WTC11 (cell line): ENCODE results near the gene STIM2. TPM values are rescaled to one million over a fixed set of nuclear protein-coding genes. Genes with fewer than 3 reads are reported as not detected.
A peak's percentile ranks its signal among the peaks of the same experiment; 100 is the strongest.

ENCODE experiments used
- ATAC-seq: fragments of 200-7000 bp; cut with Tn5 transposase; 2 replicates; pipeline ENCODE4 v1.10.0; 2021; ENCODE audit warnings: mild to moderate bottlenecking, moderate library complexity
- CTCF ChIA-PET: fragments of 300-600 bp; sonication (Branson Sonifier 250); formaldehyde crosslinking; loops from one replicate; lab custom pipeline; 2021; ENCODE audit warnings: antibody characterized with exemption; lab: Charles Lee
- POLR2A ChIA-PET: fragments of 350-600 bp; sonication (Branson Sonifier 250); formaldehyde crosslinking; loops from one replicate; lab custom pipeline; 2021; ENCODE audit warnings: antibody characterized with exemption; lab: Charles Lee
- DNase-seq: peaks from one replicate; pipeline ENCODE4 v3.0.0; 2021; ENCODE audit warnings: low spot score
- H3K27ac Mint-ChIP-seq: 2 replicates; pipeline ENCODE4 v1.8.0; 2021; ENCODE audit warnings: mixed read lengths
- H3K27me3 Mint-ChIP-seq: 2 replicates; pipeline ENCODE4 v1.8.0; 2021; ENCODE audit warnings: low read depth, mild to moderate bottlenecking, moderate library complexity, mixed read lengths
- H3K36me3 Mint-ChIP-seq: 2 replicates; pipeline ENCODE4 v1.8.0; 2021; ENCODE audit warnings: mixed read lengths
- H3K4me1 Mint-ChIP-seq: 2 replicates; pipeline ENCODE4 v1.8.0; 2022; ENCODE audit warnings: mixed read lengths
- H3K4me3 Mint-ChIP-seq: 2 replicates; pipeline ENCODE4 v1.8.0; 2021; ENCODE audit warnings: mild to moderate bottlenecking, moderate library complexity, mixed read lengths
- H3K9me3 Mint-ChIP-seq: 2 replicates; pipeline ENCODE4 v1.8.0; 2021; ENCODE audit warnings: mixed read lengths
- CREM ChIP-seq: sonication (generic); formaldehyde crosslinking; IDR thresholded peaks from 2 replicates; pipeline ENCODE4 v1.8.1; 2022; ENCODE audit warnings: mild to moderate bottlenecking, missing genetic modification reagents, moderate library complexity
- FOXK1 ChIP-seq: sonication (generic); formaldehyde crosslinking; IDR thresholded peaks from 2 replicates; pipeline ENCODE4 v1.8.0; 2022; ENCODE audit warnings: mild to moderate bottlenecking, moderate library complexity, missing genetic modification reagents
- GABPB1 ChIP-seq: sonication (generic); formaldehyde crosslinking; IDR thresholded peaks from 2 replicates; pipeline ENCODE4 v1.8.1; 2023; ENCODE audit warnings: mild to moderate bottlenecking, missing genetic modification reagents
- NFATC4 ChIP-seq: fragments of 250-450 bp; sonication (Bioruptor Pico); IDR thresholded peaks from 2 replicates; pipeline ENCODE4 v1.9.0; 2021; ENCODE audit warnings: mild to moderate bottlenecking
- NR1H2 ChIP-seq: sonication (generic); formaldehyde crosslinking; IDR thresholded peaks from 2 replicates; pipeline ENCODE4 v1.9.0; 2021; ENCODE audit warnings: mild to moderate bottlenecking, moderate library complexity, missing genetic modification reagents
- NR2C2 ChIP-seq: sonication (generic); formaldehyde crosslinking; IDR thresholded peaks from 2 replicates; pipeline ENCODE4 v1.8.0; 2022; ENCODE audit warnings: mild to moderate bottlenecking, missing genetic modification reagents
- ZNF121 ChIP-seq: sonication (generic); formaldehyde crosslinking; IDR thresholded peaks from 2 replicates; pipeline ENCODE4 v1.8.0; 2023; ENCODE audit warnings: missing genetic modification reagents
- ZNF263 ChIP-seq: sonication (generic); formaldehyde crosslinking; IDR thresholded peaks from 2 replicates; pipeline ENCODE4 v1.8.1; 2022; ENCODE audit warnings: low read depth, mild to moderate bottlenecking, moderate library complexity, missing genetic modification reagents
- ZNF396 ChIP-seq: fragments of 250-450 bp; sonication (Bioruptor Pico); IDR thresholded peaks from 2 replicates; pipeline ENCODE4 v1.8.0; 2021; ENCODE audit warnings: mild to moderate bottlenecking, moderate library complexity, borderline replicate concordance
- ZNF416 ChIP-seq: fragments of 250-450 bp; sonication (Bioruptor Pico); IDR thresholded peaks from 2 replicates; pipeline ENCODE4 v1.9.0; 2021; ENCODE audit warnings: mild to moderate bottlenecking, inconsistent platforms
- total RNA-seq: library from RNA; stranded (reverse); gene quantifications from 3 replicates; pipeline ENCODE4 v1.2.3, GENCODE V29; 2021
- TF ChIP-seq, protein P1 (sequence below): sonication (generic); formaldehyde crosslinking; conservative IDR thresholded peaks from 2 replicates; pipeline ENCODE4 v1.8.1; 2022; ENCODE audit warnings: mild to moderate bottlenecking, missing genetic modification reagents
- TF ChIP-seq, protein P2 (sequence below): sonication (generic); formaldehyde crosslinking; IDR thresholded peaks from 2 replicates; pipeline ENCODE4 v1.8.0; 2023; ENCODE audit warnings: mild to moderate bottlenecking, missing genetic modification reagents
- TF ChIP-seq, protein P3 (sequence below): sonication (generic); formaldehyde crosslinking; IDR thresholded peaks from 2 replicates; pipeline ENCODE4 v1.8.1; 2023; ENCODE audit warnings: mild to moderate bottlenecking, missing genetic modification reagents
- TF ChIP-seq, protein P4 (sequence below): sonication (generic); formaldehyde crosslinking; IDR thresholded peaks from 2 replicates; pipeline ENCODE4 v1.8.0; 2022; ENCODE audit warnings: missing genetic modification reagents
- TF ChIP-seq, protein P5 (sequence below): sonication (generic); formaldehyde crosslinking; IDR thresholded peaks from 2 replicates; pipeline ENCODE4 v1.8.1; 2022; ENCODE audit warnings: low read depth, missing genetic modification reagents, borderline replicate concordance
- TF ChIP-seq, protein P6 (sequence below): sonication (generic); formaldehyde crosslinking; IDR thresholded peaks from 2 replicates; pipeline ENCODE4 v1.8.1; 2022; ENCODE audit warnings: missing genetic modification reagents, borderline replicate concordance
- TF ChIP-seq, protein P7 (sequence below): sonication (generic); formaldehyde crosslinking; IDR thresholded peaks from 2 replicates; pipeline ENCODE4 v1.8.0; 2022; ENCODE audit warnings: mild to moderate bottlenecking, missing genetic modification reagents

The STIM2 gene
- total RNA-seq, 1 experiment from 2014 or later: 22.4 TPM

DNA sequence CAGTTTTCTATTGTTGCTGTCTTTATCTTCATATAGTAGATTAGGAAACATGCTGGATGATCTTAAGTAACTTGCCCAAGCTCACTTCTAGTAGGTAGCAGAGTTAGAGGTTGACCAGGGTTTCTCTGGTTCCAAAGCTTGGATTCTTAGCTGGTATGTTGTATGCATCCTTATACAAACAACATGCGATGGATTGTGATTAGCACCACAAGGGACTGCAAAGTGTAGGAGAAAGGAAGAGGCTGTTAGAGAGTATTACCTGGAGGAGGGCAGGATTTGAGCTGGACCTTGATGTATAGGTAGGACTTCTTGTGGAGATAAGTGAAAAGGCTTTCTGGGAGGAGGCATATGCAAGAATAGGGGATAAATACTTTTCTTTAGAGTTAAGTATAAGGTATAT lies 5.6 kb downstream of the STIM2 start:
- POLR2A ChIA-PET: interaction anchor here (0.5 to 0.6 kb wide), 2 partner anchors 69 to 190 kb away, joined by 3 read pairs; no protein-coding TSS in a partner anchor
- H3K27ac Mint-ChIP-seq: no peak overlapping the region
- TF ChIP-seq, protein P1, sequence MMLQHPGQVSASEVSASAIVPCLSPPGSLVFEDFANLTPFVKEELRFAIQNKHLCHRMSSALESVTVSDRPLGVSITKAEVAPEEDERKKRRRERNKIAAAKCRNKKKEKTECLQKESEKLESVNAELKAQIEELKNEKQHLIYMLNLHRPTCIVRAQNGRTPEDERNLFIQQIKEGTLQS (CRISPR knock-in tag): no peak
- TF ChIP-seq, all 79 proteins: peak for 0
- ATAC-seq (peak; percentile 70), DNase-seq (no peak)
- Mint-ChIP-seq H3K36me3 (no peaks in the 10 kb centered on the region), H3K9me3 (no peaks in the 10 kb centered on the region), H3K27me3 (peaks cover 7% of the 10 kb centered on the region; the same call in 1 of the 2 replicates), H3K4me3 (no peak overlapping the region), H3K4me1 (peaks cover 61% of the 10 kb centered on the region)
- CTCF ChIA-PET: interaction anchor here (0.7 kb wide), 1 partner anchor 144 kb away, joined by 3 read pairs; no protein-coding TSS in a partner anchor

DNA sequence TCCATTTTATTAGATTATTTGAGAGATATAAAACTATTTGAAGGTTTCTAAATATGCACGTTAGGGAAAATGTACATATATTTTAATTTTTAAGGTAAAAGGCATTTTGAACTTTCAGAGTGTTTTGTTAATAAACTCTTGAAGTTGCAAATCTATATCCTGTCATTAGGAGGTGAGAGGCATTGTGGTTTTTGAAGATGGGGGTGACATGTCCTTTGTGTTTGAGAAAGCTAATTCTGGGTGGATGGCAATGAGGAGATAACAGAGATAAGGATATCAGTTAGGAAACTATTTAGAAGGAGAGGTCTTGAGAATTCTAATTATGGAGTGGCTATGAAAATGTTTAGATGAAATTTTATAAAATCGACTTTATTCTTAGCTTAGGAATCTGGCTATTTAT lies 6.1 kb downstream of the STIM2 start:
- DNase-seq (no peak), ATAC-seq (no peak)
- Mint-ChIP-seq H3K4me3 (no peak overlapping the region), H3K36me3 (no peaks in the 10 kb centered on the region), H3K4me1 (peaks cover 59% of the 10 kb centered on the region), H3K9me3 (no peaks in the 10 kb centered on the region), H3K27ac (no peak overlapping the region), H3K27me3 (peaks cover 7% of the 10 kb centered on the region; the same call in 1 of the 2 replicates)
- TF ChIP-seq GABPB1 (no peak), NR2C2 (CRISPR knock-in tag) (no peak)
- CTCF ChIA-PET: interaction anchor here (0.7 kb wide), 1 partner anchor 144 kb away, joined by 3 read pairs; no protein-coding TSS in a partner anchor
- POLR2A ChIA-PET: interaction anchor here (0.6 kb wide), 1 partner anchor 68 kb away, joined by 3 read pairs; no protein-coding TSS in a partner anchor

DNA sequence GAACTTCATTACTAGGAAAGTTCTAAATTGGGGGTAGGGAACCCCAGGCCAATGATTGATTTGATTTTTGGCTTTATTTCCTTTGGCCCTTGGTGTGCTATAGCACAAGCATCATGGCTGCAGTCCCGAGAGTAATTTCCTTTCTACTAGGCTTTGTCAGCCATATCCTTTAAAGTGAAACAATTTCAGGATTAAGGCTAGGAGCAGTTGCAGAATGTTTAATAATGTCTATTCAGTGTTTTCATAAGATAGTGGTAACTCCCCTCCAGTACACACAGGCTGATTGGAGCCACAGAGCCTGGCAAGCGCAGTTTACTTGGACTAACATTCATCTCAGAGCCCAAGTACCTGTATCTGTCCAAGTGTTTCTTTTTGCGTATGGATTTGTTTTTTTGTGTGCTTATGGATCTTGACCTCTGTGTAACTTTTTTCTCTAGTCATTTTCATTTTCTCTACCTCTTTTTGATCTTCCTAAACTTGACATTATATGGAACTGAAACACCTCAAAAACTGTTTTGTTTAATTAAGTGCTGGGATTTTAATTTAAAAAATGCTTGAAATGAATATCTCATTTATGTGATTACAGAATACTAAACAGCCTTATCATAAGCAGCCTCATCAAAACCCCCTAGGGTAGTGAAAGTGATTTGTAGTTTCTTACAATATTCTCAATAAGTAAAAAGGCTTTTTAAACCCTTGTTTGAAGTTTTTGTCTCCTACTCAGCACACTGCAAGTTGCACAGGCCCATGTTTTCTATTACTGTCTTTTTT lies 7.5 kb downstream of the STIM2 start:
- Mint-ChIP-seq H3K9me3 (no peaks in the 10 kb centered on the region; the same call in 1 of the 2 replicates), H3K4me1 (peaks cover 49% of the 10 kb centered on the region), H3K27ac (no peak overlapping the region; the same call in 1 of the 2 replicates), H3K36me3 (no peaks in the 10 kb centered on the region), H3K4me3 (no peak overlapping the region), H3K27me3 (no peaks in the 10 kb centered on the region; the same call in 1 of the 2 replicates)
- ChIA-PET POLR2A (no interaction called here), CTCF (no interaction called here)
- no peak for DNase-seq
- no peak for ATAC-seq
- no peak for TF ChIP-seq ZNF396
- TF ChIP-seq FOXK1: no peak
- no peak for TF ChIP-seq ZNF416 (CRISPR knock-in tag)
- no peak for TF ChIP-seq CREM (CRISPR knock-in tag)
- TF ChIP-seq, protein P2, sequence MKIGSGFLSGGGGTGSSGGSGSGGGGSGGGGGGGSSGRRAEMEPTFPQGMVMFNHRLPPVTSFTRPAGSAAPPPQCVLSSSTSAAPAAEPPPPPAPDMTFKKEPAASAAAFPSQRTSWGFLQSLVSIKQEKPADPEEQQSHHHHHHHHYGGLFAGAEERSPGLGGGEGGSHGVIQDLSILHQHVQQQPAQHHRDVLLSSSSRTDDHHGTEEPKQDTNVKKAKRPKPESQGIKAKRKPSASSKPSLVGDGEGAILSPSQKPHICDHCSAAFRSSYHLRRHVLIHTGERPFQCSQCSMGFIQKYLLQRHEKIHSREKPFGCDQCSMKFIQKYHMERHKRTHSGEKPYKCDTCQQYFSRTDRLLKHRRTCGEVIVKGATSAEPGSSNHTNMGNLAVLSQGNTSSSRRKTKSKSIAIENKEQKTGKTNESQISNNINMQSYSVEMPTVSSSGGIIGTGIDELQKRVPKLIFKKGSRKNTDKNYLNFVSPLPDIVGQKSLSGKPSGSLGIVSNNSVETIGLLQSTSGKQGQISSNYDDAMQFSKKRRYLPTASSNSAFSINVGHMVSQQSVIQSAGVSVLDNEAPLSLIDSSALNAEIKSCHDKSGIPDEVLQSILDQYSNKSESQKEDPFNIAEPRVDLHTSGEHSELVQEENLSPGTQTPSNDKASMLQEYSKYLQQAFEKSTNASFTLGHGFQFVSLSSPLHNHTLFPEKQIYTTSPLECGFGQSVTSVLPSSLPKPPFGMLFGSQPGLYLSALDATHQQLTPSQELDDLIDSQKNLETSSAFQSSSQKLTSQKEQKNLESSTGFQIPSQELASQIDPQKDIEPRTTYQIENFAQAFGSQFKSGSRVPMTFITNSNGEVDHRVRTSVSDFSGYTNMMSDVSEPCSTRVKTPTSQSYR (CRISPR knock-in tag): no peak
- TF ChIP-seq, protein P3, sequence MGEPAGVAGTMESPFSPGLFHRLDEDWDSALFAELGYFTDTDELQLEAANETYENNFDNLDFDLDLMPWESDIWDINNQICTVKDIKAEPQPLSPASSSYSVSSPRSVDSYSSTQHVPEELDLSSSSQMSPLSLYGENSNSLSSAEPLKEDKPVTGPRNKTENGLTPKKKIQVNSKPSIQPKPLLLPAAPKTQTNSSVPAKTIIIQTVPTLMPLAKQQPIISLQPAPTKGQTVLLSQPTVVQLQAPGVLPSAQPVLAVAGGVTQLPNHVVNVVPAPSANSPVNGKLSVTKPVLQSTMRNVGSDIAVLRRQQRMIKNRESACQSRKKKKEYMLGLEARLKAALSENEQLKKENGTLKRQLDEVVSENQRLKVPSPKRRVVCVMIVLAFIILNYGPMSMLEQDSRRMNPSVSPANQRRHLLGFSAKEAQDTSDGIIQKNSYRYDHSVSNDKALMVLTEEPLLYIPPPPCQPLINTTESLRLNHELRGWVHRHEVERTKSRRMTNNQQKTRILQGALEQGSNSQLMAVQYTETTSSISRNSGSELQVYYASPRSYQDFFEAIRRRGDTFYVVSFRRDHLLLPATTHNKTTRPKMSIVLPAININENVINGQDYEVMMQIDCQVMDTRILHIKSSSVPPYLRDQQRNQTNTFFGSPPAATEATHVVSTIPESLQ: no peak
- no peak for TF ChIP-seq NR1H2
- TF ChIP-seq, protein P4, sequence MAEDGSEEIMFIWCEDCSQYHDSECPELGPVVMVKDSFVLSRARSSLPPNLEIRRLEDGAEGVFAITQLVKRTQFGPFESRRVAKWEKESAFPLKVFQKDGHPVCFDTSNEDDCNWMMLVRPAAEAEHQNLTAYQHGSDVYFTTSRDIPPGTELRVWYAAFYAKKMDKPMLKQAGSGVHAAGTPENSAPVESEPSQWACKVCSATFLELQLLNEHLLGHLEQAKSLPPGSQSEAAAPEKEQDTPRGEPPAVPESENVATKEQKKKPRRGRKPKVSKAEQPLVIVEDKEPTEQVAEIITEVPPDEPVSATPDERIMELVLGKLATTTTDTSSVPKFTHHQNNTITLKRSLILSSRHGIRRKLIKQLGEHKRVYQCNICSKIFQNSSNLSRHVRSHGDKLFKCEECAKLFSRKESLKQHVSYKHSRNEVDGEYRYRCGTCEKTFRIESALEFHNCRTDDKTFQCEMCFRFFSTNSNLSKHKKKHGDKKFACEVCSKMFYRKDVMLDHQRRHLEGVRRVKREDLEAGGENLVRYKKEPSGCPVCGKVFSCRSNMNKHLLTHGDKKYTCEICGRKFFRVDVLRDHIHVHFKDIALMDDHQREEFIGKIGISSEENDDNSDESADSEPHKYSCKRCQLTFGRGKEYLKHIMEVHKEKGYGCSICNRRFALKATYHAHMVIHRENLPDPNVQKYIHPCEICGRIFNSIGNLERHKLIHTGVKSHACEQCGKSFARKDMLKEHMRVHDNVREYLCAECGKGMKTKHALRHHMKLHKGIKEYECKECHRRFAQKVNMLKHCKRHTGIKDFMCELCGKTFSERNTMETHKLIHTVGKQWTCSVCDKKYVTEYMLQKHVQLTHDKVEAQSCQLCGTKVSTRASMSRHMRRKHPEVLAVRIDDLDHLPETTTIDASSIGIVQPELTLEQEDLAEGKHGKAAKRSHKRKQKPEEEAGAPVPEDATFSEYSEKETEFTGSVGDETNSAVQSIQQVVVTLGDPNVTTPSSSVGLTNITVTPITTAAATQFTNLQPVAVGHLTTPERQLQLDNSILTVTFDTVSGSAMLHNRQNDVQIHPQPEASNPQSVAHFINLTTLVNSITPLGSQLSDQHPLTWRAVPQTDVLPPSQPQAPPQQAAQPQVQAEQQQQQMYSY (CRISPR knock-in tag): no peak
- TF ChIP-seq, protein P5, sequence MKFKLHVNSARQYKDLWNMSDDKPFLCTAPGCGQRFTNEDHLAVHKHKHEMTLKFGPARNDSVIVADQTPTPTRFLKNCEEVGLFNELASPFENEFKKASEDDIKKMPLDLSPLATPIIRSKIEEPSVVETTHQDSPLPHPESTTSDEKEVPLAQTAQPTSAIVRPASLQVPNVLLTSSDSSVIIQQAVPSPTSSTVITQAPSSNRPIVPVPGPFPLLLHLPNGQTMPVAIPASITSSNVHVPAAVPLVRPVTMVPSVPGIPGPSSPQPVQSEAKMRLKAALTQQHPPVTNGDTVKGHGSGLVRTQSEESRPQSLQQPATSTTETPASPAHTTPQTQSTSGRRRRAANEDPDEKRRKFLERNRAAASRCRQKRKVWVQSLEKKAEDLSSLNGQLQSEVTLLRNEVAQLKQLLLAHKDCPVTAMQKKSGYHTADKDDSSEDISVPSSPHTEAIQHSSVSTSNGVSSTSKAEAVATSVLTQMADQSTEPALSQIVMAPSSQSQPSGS: no peak
- TF ChIP-seq, protein P6, sequence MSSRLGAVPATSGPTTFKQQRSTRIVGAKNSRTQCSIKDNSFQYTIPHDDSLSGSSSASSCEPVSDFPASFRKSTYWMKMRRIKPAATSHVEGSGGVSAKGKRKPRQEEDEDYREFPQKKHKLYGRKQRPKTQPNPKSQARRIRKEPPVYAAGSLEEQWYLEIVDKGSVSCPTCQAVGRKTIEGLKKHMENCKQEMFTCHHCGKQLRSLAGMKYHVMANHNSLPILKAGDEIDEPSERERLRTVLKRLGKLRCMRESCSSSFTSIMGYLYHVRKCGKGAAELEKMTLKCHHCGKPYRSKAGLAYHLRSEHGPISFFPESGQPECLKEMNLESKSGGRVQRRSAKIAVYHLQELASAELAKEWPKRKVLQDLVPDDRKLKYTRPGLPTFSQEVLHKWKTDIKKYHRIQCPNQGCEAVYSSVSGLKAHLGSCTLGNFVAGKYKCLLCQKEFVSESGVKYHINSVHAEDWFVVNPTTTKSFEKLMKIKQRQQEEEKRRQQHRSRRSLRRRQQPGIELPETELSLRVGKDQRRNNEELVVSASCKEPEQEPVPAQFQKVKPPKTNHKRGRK (CRISPR knock-in tag): no peak
- TF ChIP-seq ZNF121 (CRISPR knock-in tag): no peak
- TF ChIP-seq, protein P7, sequence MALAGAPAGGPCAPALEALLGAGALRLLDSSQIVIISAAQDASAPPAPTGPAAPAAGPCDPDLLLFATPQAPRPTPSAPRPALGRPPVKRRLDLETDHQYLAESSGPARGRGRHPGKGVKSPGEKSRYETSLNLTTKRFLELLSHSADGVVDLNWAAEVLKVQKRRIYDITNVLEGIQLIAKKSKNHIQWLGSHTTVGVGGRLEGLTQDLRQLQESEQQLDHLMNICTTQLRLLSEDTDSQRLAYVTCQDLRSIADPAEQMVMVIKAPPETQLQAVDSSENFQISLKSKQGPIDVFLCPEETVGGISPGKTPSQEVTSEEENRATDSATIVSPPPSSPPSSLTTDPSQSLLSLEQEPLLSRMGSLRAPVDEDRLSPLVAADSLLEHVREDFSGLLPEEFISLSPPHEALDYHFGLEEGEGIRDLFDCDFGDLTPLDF (CRISPR knock-in tag): no peak
- no peak for TF ChIP-seq NFATC4
- no peak for TF ChIP-seq ZNF263 (CRISPR knock-in tag)
